WTC11 (cell line): ENCODE measurements around the gene OSTM1.

ENCODE experiments used
- ESRRA ChIP-seq: sonication (generic); formaldehyde crosslinking; IDR thresholded peaks from 2 replicates; pipeline ENCODE4 v1.8.1; 2022; ENCODE audit warnings: mild to moderate bottlenecking, missing genetic modification reagents, borderline replicate concordance
- GABPB1 ChIP-seq: sonication (generic); formaldehyde crosslinking; IDR thresholded peaks from 2 replicates; pipeline ENCODE4 v1.8.1; 2023; ENCODE audit warnings: mild to moderate bottlenecking, missing genetic modification reagents
- JUN ChIP-seq: sonication (generic); formaldehyde crosslinking; IDR thresholded peaks from 2 replicates; pipeline ENCODE4 v1.8.0; 2023; ENCODE audit warnings: mild to moderate bottlenecking, missing genetic modification reagents
- SMAD4 ChIP-seq: sonication (generic); formaldehyde crosslinking; IDR thresholded peaks from 2 replicates; pipeline ENCODE4 v1.8.0; 2022; ENCODE audit warnings: mild to moderate bottlenecking, missing genetic modification reagents
- TCF7 ChIP-seq: sonication (generic); formaldehyde crosslinking; IDR thresholded peaks from 2 replicates; pipeline ENCODE4 v1.8.0; 2022; ENCODE audit warnings: mild to moderate bottlenecking, low read depth, missing genetic modification reagents, moderate library complexity
- ZNF121 ChIP-seq: sonication (generic); formaldehyde crosslinking; IDR thresholded peaks from 2 replicates; pipeline ENCODE4 v1.8.0; 2023; ENCODE audit warnings: missing genetic modification reagents
- TF ChIP-seq, protein P1 (sequence below): sonication (generic); formaldehyde crosslinking; IDR thresholded peaks from 2 replicates; pipeline ENCODE4 v1.8.1; 2023; ENCODE audit warnings: mild to moderate bottlenecking, missing genetic modification reagents, moderate library complexity
- TF ChIP-seq, protein P2 (sequence below): fragments of 200-600 bp; IDR thresholded peaks from 2 replicates; pipeline ENCODE4 v1.8.0; 2022; ENCODE audit warnings: antibody characterized with exemption
- TF ChIP-seq, protein P3 (sequence below): sonication (generic); formaldehyde crosslinking; IDR thresholded peaks from 2 replicates; pipeline ENCODE4 v1.8.0; 2022; ENCODE audit warnings: mild to moderate bottlenecking, missing genetic modification reagents

DNA sequence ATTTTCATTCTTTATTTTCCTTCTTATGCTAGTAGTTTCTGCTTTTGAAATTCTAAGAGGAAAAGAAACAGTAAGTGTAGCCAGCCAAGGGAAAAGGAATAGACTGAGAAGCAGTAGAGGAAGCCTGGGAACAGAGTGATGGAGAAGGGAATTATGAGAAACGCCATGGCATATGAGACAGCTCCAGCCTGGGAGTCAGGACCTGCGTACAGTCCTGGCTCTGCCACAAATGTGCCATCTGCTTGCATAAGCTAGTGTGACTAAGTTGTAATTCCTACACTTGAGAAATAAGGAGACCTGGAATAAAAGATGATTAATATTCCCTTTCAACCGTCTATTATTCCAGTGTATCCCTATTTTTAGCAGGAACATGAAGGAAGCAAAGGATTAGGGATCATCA lies 47.5 kb downstream of the OSTM1 start:
- TF ChIP-seq, protein P1, sequence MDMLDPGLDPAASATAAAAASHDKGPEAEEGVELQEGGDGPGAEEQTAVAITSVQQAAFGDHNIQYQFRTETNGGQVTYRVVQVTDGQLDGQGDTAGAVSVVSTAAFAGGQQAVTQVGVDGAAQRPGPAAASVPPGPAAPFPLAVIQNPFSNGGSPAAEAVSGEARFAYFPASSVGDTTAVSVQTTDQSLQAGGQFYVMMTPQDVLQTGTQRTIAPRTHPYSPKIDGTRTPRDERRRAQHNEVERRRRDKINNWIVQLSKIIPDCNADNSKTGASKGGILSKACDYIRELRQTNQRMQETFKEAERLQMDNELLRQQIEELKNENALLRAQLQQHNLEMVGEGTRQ (CRISPR knock-in tag) = no peak
- TF ChIP-seq, protein P2, sequence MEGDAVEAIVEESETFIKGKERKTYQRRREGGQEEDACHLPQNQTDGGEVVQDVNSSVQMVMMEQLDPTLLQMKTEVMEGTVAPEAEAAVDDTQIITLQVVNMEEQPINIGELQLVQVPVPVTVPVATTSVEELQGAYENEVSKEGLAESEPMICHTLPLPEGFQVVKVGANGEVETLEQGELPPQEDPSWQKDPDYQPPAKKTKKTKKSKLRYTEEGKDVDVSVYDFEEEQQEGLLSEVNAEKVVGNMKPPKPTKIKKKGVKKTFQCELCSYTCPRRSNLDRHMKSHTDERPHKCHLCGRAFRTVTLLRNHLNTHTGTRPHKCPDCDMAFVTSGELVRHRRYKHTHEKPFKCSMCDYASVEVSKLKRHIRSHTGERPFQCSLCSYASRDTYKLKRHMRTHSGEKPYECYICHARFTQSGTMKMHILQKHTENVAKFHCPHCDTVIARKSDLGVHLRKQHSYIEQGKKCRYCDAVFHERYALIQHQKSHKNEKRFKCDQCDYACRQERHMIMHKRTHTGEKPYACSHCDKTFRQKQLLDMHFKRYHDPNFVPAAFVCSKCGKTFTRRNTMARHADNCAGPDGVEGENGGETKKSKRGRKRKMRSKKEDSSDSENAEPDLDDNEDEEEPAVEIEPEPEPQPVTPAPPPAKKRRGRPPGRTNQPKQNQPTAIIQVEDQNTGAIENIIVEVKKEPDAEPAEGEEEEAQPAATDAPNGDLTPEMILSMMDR = no peak
- TF ChIP-seq ESRRA (CRISPR knock-in tag) (no peak), GABPB1 (CRISPR knock-in tag) (no peak), TCF7 (CRISPR knock-in tag) (no peak), JUN (no peak), ZNF121 (CRISPR knock-in tag) (no peak), SMAD4 (no peak)
- TF ChIP-seq, protein P3, sequence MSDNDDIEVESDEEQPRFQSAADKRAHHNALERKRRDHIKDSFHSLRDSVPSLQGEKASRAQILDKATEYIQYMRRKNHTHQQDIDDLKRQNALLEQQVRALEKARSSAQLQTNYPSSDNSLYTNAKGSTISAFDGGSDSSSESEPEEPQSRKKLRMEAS (CRISPR knock-in tag) = no peak
